Natural killer cell treated with Interleukin-12 subunit alpha and Interleukin-12 subunit beta and Interleukin-15 and Interleukin-18, amount 100 ng/mL, for 72 hours (primary cell): Measurements from ENCODE around the gene MAB21L1. TPM values are rescaled to one million over a fixed set of nuclear protein-coding genes. Genes with fewer than 3 reads are reported as not detected.

Source experiments
- ATAC-seq, 2 donors: fragments of 150-1000 bp; cut with Tn5 transposase in 1 of 2; sonication (Bioruptor Pico), chemical (Tn5 transposase) in 1 of 2; 2 replicates each; pipeline ENCODE4 v1.10.0; 2021
- DNase-seq: peaks from one replicate; pipeline ENCODE4 v3.0.0; 2022; ENCODE audit warnings: low spot score
- H3K27ac Mint-ChIP-seq, 2 donors: 1 replicate in 1 of 2; 2 replicates in 1 of 2; pipeline ENCODE4 v1.8.0; 2022; ENCODE audit warnings: mixed read lengths in 2 of 2, mild to moderate bottlenecking in 1 of 2, moderate library complexity in 1 of 2
- H3K27me3 Mint-ChIP-seq, 2 donors: 1 replicate in 1 of 2; 2 replicates in 1 of 2; pipeline ENCODE4 v1.8.0; 2022; ENCODE audit warnings: mixed read lengths in 2 of 2
- H3K36me3 Mint-ChIP-seq: one replicate; pipeline ENCODE4 v1.8.0; 2022; ENCODE audit warnings: mixed read lengths
- H3K4me1 Mint-ChIP-seq, 2 donors: 1 replicate in 1 of 2; 2 replicates in 1 of 2; pipeline ENCODE4 v1.8.0; 2022; ENCODE audit warnings: low read depth in 2 of 2, mixed read lengths in 2 of 2, mild to moderate bottlenecking in 1 of 2
- H3K4me3 Mint-ChIP-seq: one replicate; pipeline ENCODE4 v1.8.0; 2022; ENCODE audit warnings: mixed read lengths
- H3K9me3 Mint-ChIP-seq: 2 replicates; pipeline ENCODE4 v1.8.0; 2022; ENCODE audit warnings: mixed read lengths
- total RNA-seq, 2 donors: library from RNA; stranded (reverse); gene quantifications; one replicate each; pipeline ENCODE4 v1.2.3, GENCODE V29; 2022

Gene MAB21L1
- total RNA-seq, 2 donors from 2014 or later: 0.14 TPM; not detected in 1

DNA sequence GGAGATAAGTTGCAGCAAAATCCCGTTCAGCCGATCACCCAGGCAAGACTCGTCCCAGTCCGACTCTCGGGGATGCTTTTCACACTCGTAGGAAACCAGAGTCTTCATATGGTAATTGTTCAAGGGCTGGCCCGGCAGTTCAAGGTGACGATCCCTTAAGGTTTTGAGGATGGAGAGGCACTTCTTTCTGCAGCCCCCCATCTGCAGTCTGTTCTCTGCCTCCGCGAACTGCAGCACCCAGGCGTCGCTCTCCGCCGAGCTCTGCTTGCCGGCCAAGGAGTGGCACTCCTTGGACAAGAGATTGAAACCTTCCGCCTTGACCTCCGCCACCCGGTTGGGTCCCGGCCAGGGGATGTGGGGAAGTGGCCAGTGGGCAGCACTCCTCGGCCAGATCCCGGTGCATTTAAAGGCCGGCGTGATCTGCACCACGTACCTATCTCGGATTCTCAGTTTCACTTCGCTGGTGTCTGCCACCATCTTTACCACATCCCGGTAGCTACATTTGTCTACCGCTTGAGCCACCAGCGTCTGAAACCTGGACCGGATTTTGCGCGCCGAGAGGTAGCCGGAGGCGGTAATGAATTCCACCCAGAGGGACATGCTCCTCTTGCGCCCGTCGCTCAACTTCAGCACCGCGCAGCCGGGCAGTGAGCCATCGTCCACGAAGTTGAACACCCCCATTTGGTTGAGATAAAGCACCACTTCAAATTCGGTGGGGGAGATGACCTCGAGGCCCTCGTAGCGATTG lies 1.1 kb downstream of the MAB21L1 start:
- peaks cover 55% of the 10 kb centered on the region in 2 donors for H3K27me3 Mint-ChIP-seq
- no peaks in the 10 kb centered on the region for H3K9me3 Mint-ChIP-seq
- H3K27ac Mint-ChIP-seq: peak overlapping the region in 1 of 2 donors; percentile 59
- peak overlapping the region; percentile 91 for H3K4me3 Mint-ChIP-seq
- DNase-seq: peak; percentile 61
- H3K36me3 Mint-ChIP-seq: peaks cover 18% of the 10 kb centered on the region
- ATAC-seq: peak; percentile 56 to 83
- peaks cover 21 to 34% of the 10 kb centered on the region in 2 donors for H3K4me1 Mint-ChIP-seq

DNA sequence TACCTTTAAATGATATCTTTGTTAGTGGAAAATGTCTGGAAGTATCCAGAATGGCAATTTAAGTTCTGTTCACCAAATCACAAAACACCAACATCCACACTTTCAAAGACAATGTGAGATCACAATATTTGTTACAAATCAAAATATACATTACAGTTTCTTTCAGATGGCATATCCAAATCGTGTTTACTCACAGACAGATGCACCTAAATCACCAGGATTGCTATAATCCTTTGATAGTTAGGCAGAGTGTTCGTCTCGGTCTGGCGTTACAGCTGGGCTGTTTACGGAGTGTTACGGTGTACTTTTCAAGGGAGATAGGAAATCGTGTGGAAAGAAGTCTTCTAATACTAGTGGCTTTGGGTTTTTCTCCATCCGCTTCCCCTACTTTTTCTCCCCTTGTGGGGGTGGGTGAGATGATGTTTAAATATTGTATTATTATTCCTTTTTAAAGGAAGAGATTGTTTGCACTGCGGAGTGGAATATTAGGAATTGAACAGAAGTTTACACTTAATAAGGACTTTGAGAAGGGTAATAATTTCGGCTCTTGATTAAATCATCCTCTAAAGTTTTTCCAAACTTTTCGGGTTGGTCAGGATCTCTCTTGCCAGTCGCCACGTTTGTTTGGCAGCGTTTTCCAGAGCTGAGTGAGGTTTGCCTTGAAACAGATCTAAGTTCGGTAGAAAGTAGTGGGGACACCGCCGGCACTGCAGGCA lies 1.8 kb downstream of the MAB21L1 start:
- ATAC-seq (no peak), DNase-seq (no peak)
- H3K4me1 Mint-ChIP-seq: peaks cover 21 to 35% of the 10 kb centered on the region in 2 donors
- H3K9me3 Mint-ChIP-seq: no peaks in the 10 kb centered on the region
- peak overlapping the region; percentile 91 for H3K4me3 Mint-ChIP-seq
- H3K36me3 Mint-ChIP-seq: peaks cover 24% of the 10 kb centered on the region
- no peak overlapping the region for H3K27ac Mint-ChIP-seq
- peaks cover 61 to 62% of the 10 kb centered on the region in 2 donors for H3K27me3 Mint-ChIP-seq

DNA sequence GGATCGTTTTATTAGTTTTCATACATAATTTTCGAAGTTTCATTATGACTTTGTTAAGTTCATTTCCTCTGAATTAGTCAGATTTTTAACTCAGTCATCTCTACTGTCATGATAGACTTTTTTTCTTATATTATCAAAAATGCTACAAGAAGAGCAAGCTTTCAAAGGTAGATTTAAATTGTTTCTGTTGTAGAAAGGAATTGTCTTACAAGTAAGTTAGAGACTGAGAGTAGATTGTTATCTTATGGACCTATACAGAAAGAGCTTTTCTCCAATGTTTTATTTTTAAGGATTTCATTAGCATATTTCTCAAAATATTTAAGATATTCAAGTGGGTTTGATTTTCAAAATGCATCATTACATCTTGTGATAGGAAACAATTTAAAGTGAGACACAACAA lies 2.7 kb downstream of the MAB21L1 start:
- no peak for ATAC-seq
- no peak overlapping the region for H3K27ac Mint-ChIP-seq
- H3K4me3 Mint-ChIP-seq: no peak overlapping the region
- no peak for DNase-seq
- peaks cover 24% of the 10 kb centered on the region for H3K36me3 Mint-ChIP-seq
- no peaks in the 10 kb centered on the region for H3K9me3 Mint-ChIP-seq
- H3K27me3 Mint-ChIP-seq: peaks cover 55 to 57% of the 10 kb centered on the region in 2 donors
- H3K4me1 Mint-ChIP-seq: peaks cover 21 to 35% of the 10 kb centered on the region in 2 donors

DNA sequence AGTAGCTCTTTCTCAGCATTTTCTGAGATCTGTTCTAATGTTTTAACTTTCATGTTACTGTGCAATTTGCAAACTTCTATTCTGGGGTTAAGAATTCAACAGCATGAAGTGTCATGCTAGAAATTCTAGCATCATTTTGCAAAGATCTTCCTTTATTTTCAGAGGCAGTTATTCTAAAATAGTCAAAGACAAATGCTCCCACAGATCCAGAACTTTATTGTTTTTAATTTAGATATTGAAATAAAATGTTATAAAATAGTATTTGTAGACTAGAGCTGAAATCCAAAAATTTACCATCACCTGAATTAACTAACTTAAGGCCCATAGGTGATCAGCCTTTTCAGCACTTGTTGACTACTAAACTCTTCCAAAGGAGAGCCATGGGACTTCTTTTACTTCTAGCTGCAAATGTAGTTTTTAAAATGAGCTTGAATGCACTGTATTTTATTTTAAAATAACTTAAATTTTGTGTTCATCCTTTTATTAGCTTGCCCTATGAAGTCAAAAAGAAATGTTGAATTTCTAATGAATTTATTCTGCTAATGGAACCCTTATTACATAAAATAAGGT lies 3.2 kb downstream of the MAB21L1 start:
- peaks cover 21 to 30% of the 10 kb centered on the region in 2 donors for H3K4me1 Mint-ChIP-seq
- ATAC-seq (no peak), DNase-seq (no peak)
- H3K27me3 Mint-ChIP-seq: peaks cover 54% of the 10 kb centered on the region in 2 donors
- no peak overlapping the region for H3K4me3 Mint-ChIP-seq
- peaks cover 24% of the 10 kb centered on the region for H3K36me3 Mint-ChIP-seq
- no peak overlapping the region for H3K27ac Mint-ChIP-seq
- no peaks in the 10 kb centered on the region for H3K9me3 Mint-ChIP-seq

DNA sequence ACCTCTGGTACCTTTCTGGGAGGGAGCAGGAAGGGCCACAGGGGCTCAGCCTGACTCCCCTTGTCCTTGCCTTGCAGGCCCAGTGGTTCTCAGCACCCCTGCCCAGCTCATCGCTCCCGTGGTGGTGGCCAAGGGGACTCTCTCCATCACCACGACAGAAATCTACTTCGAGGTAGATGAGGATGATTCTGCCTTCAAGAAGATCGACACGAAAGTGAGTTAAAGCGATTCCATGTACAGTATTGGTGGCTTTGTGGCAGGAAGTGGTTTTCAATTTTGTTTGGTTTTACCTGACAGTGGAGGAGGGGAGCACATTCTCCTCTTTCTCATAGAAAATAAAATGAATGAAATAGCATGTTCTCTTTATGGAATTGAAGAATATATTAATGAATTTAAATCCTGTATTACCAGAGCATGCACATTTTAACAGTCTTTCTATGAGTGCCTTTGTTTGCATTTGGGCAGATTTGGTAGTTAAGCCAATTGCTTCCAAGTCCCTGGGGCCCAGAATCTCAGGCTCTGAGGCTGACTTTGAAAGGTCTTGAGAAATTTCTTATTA lies 4.1 kb downstream of the MAB21L1 start:
- H3K27me3 Mint-ChIP-seq: peaks cover 49% of the 10 kb centered on the region in 2 donors
- no peaks in the 10 kb centered on the region for H3K9me3 Mint-ChIP-seq
- no peak overlapping the region for H3K27ac Mint-ChIP-seq
- H3K36me3 Mint-ChIP-seq: peaks cover 24% of the 10 kb centered on the region
- ATAC-seq (no peak), DNase-seq (no peak)
- peaks cover 21 to 28% of the 10 kb centered on the region in 2 donors for H3K4me1 Mint-ChIP-seq
- no peak overlapping the region for H3K4me3 Mint-ChIP-seq

DNA sequence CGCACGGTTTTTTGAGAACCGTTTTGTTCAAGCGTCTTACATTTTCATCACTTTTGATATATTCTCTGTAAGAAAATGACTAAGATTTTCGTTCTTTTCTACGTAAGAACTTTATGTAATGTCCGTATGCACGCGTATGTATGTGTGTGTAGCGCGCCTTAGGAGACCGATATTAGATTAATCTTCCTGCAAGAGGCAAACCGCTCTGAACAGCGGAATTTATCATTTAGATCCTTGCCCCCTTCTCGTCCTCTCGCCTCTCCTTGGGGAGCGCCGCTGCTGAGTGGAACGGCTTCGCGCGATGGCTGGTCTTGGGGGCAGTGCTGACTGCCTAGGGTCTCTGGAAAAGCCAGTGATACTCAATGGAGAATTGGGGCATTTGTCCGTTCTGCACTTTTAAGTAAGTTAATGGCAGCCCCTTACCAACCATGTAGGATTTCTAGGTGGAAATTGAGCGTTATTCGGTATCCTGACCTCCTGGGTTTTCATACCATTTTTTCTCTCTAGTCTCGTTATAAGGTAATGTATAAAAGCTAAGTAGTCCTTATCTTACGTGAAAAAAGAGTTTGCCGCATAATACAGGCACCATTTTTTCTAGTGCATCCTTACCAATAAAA lies 4.7 kb downstream of the MAB21L1 start:
- ATAC-seq (no peak), DNase-seq (no peak)
- H3K27ac Mint-ChIP-seq: no peak overlapping the region
- peaks cover 43% of the 10 kb centered on the region in 2 donors for H3K27me3 Mint-ChIP-seq
- H3K4me1 Mint-ChIP-seq: peaks cover 21 to 26% of the 10 kb centered on the region in 2 donors
- H3K36me3 Mint-ChIP-seq: peaks cover 24% of the 10 kb centered on the region
- H3K9me3 Mint-ChIP-seq: no peaks in the 10 kb centered on the region
- H3K4me3 Mint-ChIP-seq: no peak overlapping the region

DNA sequence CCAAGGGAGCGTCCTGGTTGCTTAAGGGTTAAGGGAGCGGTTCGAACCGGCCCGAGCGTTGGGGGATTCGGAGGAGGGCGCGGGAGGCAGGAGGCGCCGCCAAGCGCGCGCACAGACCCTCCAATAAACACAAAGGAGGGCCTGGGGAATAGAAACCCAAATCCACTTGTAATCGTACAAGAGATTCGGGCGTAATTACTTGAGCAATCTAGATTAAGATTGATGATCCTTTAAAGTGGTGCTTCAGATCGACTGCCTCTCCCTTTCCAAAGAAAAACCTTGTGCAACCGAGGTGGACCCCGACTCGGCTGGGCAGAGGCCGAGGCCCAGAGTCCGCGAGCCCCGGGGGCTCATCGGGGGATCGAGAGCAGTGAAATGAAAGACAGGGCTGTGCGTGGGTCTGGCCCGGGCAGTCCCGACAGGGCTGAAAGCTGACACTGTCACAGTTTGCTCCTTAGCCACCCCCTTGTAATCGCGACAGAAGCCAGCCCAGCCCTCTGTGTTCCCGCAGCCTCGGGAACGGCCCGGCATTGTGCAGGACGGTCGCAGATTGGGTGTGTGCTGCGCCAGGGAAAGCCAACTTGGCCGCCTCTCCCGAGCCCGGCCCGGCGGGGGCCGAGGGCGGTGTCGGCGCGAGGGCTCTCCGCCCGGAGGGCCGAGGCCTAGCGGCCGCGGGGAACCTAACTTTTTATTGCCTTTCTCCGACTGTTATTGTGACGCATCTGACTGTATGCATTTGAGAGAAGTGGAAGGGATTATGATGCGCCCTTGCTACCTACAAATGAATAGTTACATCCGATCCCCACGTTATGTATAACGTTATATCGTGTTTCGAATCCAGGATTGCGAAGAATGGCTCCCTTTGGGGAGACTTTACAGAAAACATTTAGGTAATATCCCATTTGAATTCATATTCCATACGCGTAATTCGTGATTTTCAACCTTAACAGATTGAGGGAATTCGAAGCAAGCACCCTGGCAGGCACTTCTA lies 5.5 kb downstream of the MAB21L1 start:
- Mint-ChIP-seq H3K9me3 (no peaks in the 10 kb centered on the region), H3K36me3 (peaks cover 17% of the 10 kb centered on the region)
- peak in 1 of 2 donors; percentile 60 for ATAC-seq

DNA sequence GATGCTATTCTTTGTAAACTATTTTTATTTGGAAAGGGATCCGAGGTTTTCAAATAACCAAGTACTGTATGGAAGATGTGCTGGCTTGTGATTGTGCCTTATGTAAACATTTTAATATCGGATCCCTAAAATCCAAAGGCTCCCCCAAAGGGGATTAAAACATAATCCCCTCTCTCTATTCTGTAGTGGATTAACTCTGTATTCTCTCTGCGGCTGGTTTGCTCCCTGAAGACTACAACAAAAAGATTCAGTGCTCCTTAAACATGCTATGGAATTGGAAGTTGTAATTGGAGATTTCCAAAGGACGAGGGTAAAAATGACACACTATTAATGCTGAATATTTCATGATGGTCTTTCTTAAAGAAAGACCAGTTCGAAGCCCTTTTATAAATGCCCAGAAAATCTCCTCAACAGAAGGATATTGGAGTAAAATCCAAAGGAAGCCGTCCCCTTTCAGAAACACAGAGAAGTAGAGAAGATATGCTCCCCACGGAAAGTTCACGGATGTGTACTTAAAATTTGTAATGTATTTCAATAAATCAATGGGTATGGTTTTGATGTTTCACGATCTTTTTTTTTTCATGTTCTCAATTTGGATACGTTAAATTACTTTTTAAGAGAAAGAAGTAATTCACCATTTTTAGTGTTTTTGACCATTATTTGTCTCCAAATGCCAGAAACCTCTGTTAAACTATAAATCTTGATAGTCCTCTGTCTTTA lies 6.5 kb downstream of the MAB21L1 start:
- ATAC-seq (no peak), DNase-seq (no peak)
- no peaks in the 10 kb centered on the region for H3K9me3 Mint-ChIP-seq
- H3K36me3 Mint-ChIP-seq: peaks cover 12% of the 10 kb centered on the region
- peaks cover 26% of the 10 kb centered on the region in 2 donors for H3K27me3 Mint-ChIP-seq
- H3K4me1 Mint-ChIP-seq: peaks cover 5 to 8% of the 10 kb centered on the region in 2 donors
- H3K27ac Mint-ChIP-seq: no peak overlapping the region
- H3K4me3 Mint-ChIP-seq: no peak overlapping the region

More for the DNA sequence above, 5.5 kb downstream of the MAB21L1 start:
- peaks cover 13 to 18% of the 10 kb centered on the region in 2 donors for H3K4me1 Mint-ChIP-seq
- no peak overlapping the region for H3K27ac Mint-ChIP-seq
- H3K27me3 Mint-ChIP-seq: peaks cover 34 to 35% of the 10 kb centered on the region in 2 donors
- peak; percentile 60 for DNase-seq
- H3K4me3 Mint-ChIP-seq: no peak overlapping the region

DNA sequence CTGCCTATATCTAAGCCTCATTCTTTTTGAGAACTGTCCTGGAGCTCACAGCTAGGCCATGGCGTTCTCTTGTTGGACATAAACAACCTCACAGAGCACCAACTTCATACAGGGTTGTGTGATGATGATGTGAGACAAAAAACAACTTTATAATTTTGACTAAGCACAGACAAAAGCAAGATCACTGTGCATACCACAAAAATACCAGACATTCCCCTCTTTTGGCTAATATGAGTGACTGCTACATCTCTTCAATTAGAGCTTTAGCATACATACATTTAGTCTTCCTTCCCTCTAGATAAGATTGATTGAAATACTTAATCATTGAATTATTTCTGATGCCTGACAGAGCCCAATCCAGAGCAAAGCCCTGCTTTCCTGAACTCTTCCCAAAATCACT lies 8.3 kb downstream of the MAB21L1 start:
- H3K4me3 Mint-ChIP-seq: no peak overlapping the region
- peaks cover 0 to 7% of the 10 kb centered on the region in 2 donors for H3K4me1 Mint-ChIP-seq
- no peaks in the 10 kb centered on the region for H3K9me3 Mint-ChIP-seq
- peaks cover 6% of the 10 kb centered on the region for H3K36me3 Mint-ChIP-seq
- H3K27ac Mint-ChIP-seq: no peak overlapping the region
- peaks cover 18 to 23% of the 10 kb centered on the region in 2 donors for H3K27me3 Mint-ChIP-seq
- DNase-seq (no peak), ATAC-seq (no peak)

DNA sequence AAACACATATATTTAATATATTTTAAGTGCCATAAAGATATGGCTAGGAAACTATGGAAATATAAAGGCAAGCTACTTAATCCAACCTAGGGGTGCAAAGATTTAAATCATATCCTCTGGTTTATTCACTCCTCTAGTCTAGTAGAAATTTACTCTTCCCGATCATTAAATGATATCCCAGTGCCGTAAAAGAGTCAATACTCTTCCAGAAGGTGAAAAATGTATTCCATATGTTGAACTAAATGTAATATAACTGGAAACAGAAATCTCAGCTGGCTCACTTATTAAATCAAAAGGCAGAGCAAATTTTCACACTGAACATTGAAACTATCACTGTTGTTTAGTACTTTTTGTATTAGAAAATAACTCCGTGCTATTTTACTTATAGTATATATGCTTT lies 11.1 kb downstream of the MAB21L1 start:
- no peak overlapping the region for H3K27ac Mint-ChIP-seq
- DNase-seq (no peak), ATAC-seq (no peak)
- H3K36me3 Mint-ChIP-seq: peaks cover 6% of the 10 kb centered on the region
- peaks cover 15 to 17% of the 10 kb centered on the region in 2 donors for H3K27me3 Mint-ChIP-seq
- peaks cover 0 to under 1% of the 10 kb centered on the region in 2 donors for H3K4me1 Mint-ChIP-seq
- H3K9me3 Mint-ChIP-seq: no peaks in the 10 kb centered on the region
- H3K4me3 Mint-ChIP-seq: no peak overlapping the region

DNA sequence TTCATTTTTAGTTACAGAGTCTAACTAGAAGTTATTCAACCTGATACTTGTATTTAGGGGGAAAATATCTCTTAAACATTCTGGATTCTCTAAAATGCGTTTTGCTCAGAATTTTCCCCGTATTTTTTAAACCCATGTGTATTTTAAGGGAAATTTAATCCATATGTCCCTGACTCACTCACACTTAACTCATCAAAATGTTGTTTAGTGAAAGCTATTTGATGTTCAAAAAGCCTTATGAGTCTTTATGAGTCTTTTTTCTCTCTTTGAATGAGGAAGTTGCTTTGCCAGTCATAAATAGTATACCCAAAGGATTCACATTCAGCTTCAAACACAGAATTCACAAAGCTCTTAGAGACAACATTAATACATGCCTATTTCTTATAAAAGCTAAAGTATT lies 16.4 kb downstream of the MAB21L1 start:
- no peaks in the 10 kb centered on the region for H3K4me1 Mint-ChIP-seq
- no peak for ATAC-seq
- H3K9me3 Mint-ChIP-seq: no peaks in the 10 kb centered on the region

DNA sequence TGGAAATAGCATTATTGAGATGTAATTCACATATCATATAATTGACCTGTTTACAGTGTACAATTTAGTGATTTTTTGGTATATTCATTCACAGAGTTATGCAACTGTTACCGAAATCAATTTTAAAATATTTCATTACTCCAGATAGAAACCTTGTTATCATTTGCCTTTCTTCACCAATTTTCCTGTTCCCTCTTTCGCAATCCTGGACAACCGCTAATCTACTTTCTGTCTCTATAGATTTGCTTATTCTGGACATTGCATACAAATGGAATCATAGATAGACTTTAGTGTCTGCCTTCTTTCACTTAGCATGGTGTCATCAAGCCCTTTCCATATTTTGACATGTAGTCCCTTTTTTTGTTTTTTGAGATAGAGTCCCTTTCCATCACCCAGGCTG lies 19.2 kb downstream of the MAB21L1 start:
- no peak for DNase-seq
- Mint-ChIP-seq H3K36me3 (no peaks in the 10 kb centered on the region), H3K9me3 (no peaks in the 10 kb centered on the region), H3K27ac (no peak overlapping the region), H3K4me1 (no peaks in the 10 kb centered on the region), H3K4me3 (no peak overlapping the region), H3K27me3 (peaks cover 0 to 4% of the 10 kb centered on the region in 2 donors)
- ATAC-seq: no peak

More for the DNA sequence above, 16.4 kb downstream of the MAB21L1 start:
- Mint-ChIP-seq H3K4me3 (no peak overlapping the region), H3K27me3 (peaks cover 0 to 10% of the 10 kb centered on the region in 2 donors), H3K36me3 (no peaks in the 10 kb centered on the region), H3K27ac (no peak overlapping the region)
- no peak for DNase-seq
